ENCODE data around the gene GSTA3. TPM values are rescaled to one million over a fixed set of nuclear protein-coding genes. Genes with fewer than 3 reads are reported as not detected.
"Not testable (repeated sequence)": the region's sequence is repeated elsewhere in the genome, so short reads cannot be mapped to it uniquely, and the experiment has no call there.

GSTA3 gene
- total RNA-seq, 1 donor from 2014 or later, result not detected

DNA sequence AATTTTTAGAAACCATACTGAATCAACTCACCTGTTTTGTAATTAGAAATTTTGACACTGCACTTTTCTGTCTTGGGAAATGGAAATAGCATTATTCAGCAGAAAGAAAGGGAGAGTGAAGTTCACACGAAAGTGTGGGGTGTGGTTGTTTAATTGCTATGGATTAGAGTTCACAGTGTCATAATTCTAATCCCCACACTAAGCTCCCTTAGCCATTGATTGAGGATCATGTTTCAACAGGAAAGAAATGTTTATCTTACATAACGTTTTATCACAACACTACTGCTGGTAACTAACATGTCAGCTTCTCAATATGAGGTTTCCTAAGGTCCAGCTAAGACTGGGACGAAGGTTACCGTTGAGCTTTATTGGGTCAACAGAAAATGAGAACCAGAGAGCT lies 37.5 kb downstream of the GSTA3 start:
- Mint-ChIP-seq H3K27me3 (ENCODE audit: unreplicated experiment) (no peaks in the 10 kb centered on the region), H3K9me3 (ENCODE audit: unreplicated experiment) (peaks cover 2% of the 10 kb centered on the region), H3K4me1 (ENCODE audit: low read depth, unreplicated experiment) (peaks cover 2% of the 10 kb centered on the region), H3K27ac (ENCODE audit: unreplicated experiment) (no peak overlapping the region), H3K36me3 (ENCODE audit: unreplicated experiment) (no peaks in the 10 kb centered on the region), H3K4me3 (ENCODE audit: unreplicated experiment) (no peak overlapping the region)
- DNase-seq, result no peak
- TF ChIP-seq CTCF (IDR thresholded peaks at IDR 0.05; ENCODE audit: partially characterized antibody, unreplicated experiment), result no peak

DNA sequence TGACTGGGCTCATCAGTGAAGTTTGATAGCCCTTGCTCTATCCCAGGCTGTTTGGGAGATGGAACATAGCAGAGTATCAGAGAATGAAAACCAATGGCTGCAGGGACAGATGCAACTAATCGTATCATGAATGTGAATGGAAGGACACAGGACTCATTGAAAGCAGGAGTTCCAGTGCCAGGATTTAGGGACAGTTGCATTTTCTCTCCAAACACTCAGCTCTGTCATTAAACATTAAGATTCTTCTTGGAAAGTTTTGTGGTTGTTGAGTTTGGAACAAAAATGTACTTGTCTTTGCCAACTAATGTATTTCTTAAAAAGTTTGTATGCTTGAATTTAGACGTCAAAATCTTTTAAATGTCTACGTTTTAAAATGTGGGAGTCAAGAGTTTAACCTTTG lies 37.9 kb downstream of the GSTA3 start:
- DNase-seq, result no peak
- Mint-ChIP-seq H3K9me3 (ENCODE audit: unreplicated experiment) (peaks cover 2% of the 10 kb centered on the region), H3K27me3 (ENCODE audit: unreplicated experiment) (no peaks in the 10 kb centered on the region), H3K4me3 (ENCODE audit: unreplicated experiment) (no peak overlapping the region), H3K36me3 (ENCODE audit: unreplicated experiment) (no peaks in the 10 kb centered on the region), H3K4me1 (ENCODE audit: low read depth, unreplicated experiment) (peaks cover 2% of the 10 kb centered on the region), H3K27ac (ENCODE audit: unreplicated experiment) (no peak overlapping the region)
- TF ChIP-seq CTCF (IDR thresholded peaks at IDR 0.05; ENCODE audit: partially characterized antibody, unreplicated experiment), result no peak

- not testable (repeated sequence) for H3K27me3 Mint-ChIP-seq (ENCODE audit: unreplicated experiment); H3K27ac Mint-ChIP-seq (ENCODE audit: unreplicated experiment); H3K9me3 Mint-ChIP-seq (ENCODE audit: unreplicated experiment); H3K4me3 Mint-ChIP-seq (ENCODE audit: unreplicated experiment); H3K4me1 Mint-ChIP-seq (ENCODE audit: low read depth, unreplicated experiment); DNase-seq; H3K36me3 Mint-ChIP-seq (ENCODE audit: unreplicated experiment)
Observed at GRCh38 chr6:52870335-52871091, 39.0 kb downstream of the GSTA3 start.

GRCh38 chr6:52868899-52869298 lies 40.6 kb downstream of the GSTA3 start:
- not testable (repeated sequence) for H3K36me3 Mint-ChIP-seq (ENCODE audit: unreplicated experiment); H3K4me1 Mint-ChIP-seq (ENCODE audit: low read depth, unreplicated experiment); H3K27me3 Mint-ChIP-seq (ENCODE audit: unreplicated experiment); H3K27ac Mint-ChIP-seq (ENCODE audit: unreplicated experiment); H3K4me3 Mint-ChIP-seq (ENCODE audit: unreplicated experiment); DNase-seq; H3K9me3 Mint-ChIP-seq (ENCODE audit: unreplicated experiment)

DNA sequence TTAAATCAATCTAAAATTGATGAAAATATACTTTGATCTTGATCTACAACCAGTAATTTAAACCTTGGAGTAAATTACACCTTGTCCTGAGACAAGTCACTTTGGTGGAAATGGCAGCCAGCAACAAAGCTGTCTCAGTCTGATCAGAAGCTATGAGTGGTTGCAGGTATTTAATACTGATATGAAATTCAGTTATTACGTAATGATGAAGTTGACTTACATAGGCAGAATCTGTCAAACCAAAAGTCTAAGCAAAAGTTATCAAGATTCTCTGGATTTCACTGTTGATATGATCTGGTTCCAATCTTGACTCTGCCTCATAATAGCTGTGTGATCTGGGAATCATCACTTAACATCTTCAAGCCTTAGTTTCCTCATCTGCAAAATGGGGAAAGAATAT lies 41.3 kb downstream of the GSTA3 start:
- H3K9me3 Mint-ChIP-seq (ENCODE audit: unreplicated experiment), result no peaks in the 10 kb centered on the region
- TF ChIP-seq CTCF (IDR thresholded peaks at IDR 0.05; ENCODE audit: partially characterized antibody, unreplicated experiment), result no peak
- H3K27me3 Mint-ChIP-seq (ENCODE audit: unreplicated experiment), result no peaks in the 10 kb centered on the region
- H3K4me3 Mint-ChIP-seq (ENCODE audit: unreplicated experiment), result no peak overlapping the region
- no peaks in the 10 kb centered on the region for H3K36me3 Mint-ChIP-seq (ENCODE audit: unreplicated experiment)
- no peaks in the 10 kb centered on the region for H3K4me1 Mint-ChIP-seq (ENCODE audit: low read depth, unreplicated experiment)
- no peak for DNase-seq
- H3K27ac Mint-ChIP-seq (ENCODE audit: unreplicated experiment), result no peak overlapping the region

DNA sequence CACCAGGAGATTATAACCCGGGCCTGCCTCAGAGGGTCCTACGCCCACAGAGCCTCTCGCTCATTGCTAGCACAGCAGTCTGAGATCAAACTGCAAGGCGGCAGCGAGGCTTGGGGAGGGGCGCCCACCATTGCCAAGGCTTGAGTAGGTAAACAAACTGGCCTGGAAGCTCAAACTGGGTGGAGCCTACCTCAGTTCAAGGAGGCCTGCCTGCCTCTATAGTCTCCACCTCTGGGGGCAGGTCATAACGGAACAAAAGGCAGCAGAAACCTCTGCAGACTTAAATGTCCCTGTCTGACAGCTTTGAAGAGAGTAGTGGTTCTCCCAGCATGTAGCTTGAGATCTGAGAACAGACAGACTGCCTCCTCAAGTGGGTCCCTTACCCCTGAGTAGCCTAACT lies 48.3 kb downstream of the GSTA3 start:
- not testable (repeated sequence) for H3K4me1 Mint-ChIP-seq (ENCODE audit: low read depth, unreplicated experiment); H3K36me3 Mint-ChIP-seq (ENCODE audit: unreplicated experiment); H3K9me3 Mint-ChIP-seq (ENCODE audit: unreplicated experiment); H3K4me3 Mint-ChIP-seq (ENCODE audit: unreplicated experiment); H3K27ac Mint-ChIP-seq (ENCODE audit: unreplicated experiment); H3K27me3 Mint-ChIP-seq (ENCODE audit: unreplicated experiment); DNase-seq

All from glutamatergic neuron (in vitro differentiated cells).